H1 (cell line): ENCODE results near the gene SLC6A3. TPM values are rescaled to one million over a fixed set of nuclear protein-coding genes. Genes with fewer than 3 reads are reported as not detected.

Experiments
- SIN3A ChIP-seq, 2 experiments: IDR thresholded peaks in 1 of 2; conservative IDR thresholded peaks in 1 of 2; 2 replicates each; pipeline ENCODE4 v1.6.1; 2011 to 2012; ENCODE audit warnings: low read length in 2 of 2, improper control_type of control experiment in 1 of 2, low read depth in 1 of 2, mild to moderate bottlenecking in 1 of 2
- polyA plus RNA-seq, 7 experiments: library from polyadenylated mRNA; depleted of rRNA in 3 of 7; stranded (reverse) in 5 of 7; unstranded in 2 of 7; fragments of >200 nt in 5 of 7; fragments of 200-250 nt in 2 of 7; gene quantifications; 1 replicate in 5 of 7; 2 replicates in 1 of 7; 4 replicates in 1 of 7; pipeline versions ENCODE4 v1.2.1 to v1.2.3, GENCODE V29; 2011 to 2013; ENCODE audit warnings: missing spikeins in 2 of 7, mixed read lengths in 2 of 7
- total RNA-seq: library from RNA; stranded (reverse); fragmentation: NEBNext Ultra II Directional; extraction: Animal tissue kit (Norgen Biotek cat#: 25700); gene quantifications from 2 replicates; pipeline ENCODE4 v1.2.1, GENCODE V29; 2021

Gene SLC6A3
- total and polyA plus RNA-seq, 2 of the 8 experiments (the other 6 are each of a cell fraction or from before 2014, with no cell fraction given), result 0.48 to 0.91 TPM

DNA sequence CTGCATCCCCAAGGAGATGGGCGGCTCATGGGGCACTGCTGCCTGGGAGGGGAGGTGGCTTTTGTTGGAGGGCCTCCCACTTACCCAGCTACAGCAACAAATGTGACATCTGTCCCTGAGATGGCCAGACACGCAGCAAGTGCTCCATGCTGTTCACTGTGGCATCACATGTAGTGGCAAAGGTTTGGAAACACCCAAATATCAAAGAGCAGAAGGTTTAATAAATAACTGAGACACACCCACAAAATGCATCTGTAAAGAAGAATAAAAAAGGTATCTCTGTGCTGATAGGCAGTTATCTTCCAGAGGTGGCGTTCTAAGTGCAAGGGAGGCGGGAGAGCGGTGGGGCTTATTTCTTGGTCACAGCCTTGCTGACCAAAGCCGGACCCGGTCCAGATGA lies 77.0 kb downstream of the SLC6A3 start (continued):
- TF ChIP-seq SIN3A (conservative IDR thresholded peaks at IDR 0.05 in 1 of 2, IDR thresholded peaks at IDR 0.05 in 1 of 2; ENCODE audit: low read depth in 1 of 2, low read length in 2 of 2), result no peak
